MM.1S (cell line): Measurements from ENCODE around the gene FAU.
A peak's percentile ranks its signal among the peaks of the same experiment; 100 is the strongest.

Source experiments
- DNase-seq: peaks from one replicate; pipeline ENCODE4 v3.0.0-alpha.2; 2015
- H2AFZ ChIP-seq: fragments of 300-600 bp; sonication (generic); 2 replicates; pipeline ENCODE4 v1.6.0; 2016; ENCODE audit warnings: antibody characterized with exemption, low read length
- H3F3A ChIP-seq: fragments of 300-600 bp; sonication (generic); 2 replicates; pipeline ENCODE4 v1.6.1; 2016; ENCODE audit warnings: mild to moderate bottlenecking, antibody characterized with exemption, low read length, moderate library complexity, mixed read lengths; ENCODE audit not compliant: insufficient read depth
- H3K27ac ChIP-seq: fragments of 300-600 bp; sonication (generic); 2 replicates; pipeline ENCODE4 v1.5.1; 2016; ENCODE audit warnings: mild to moderate bottlenecking, low read length
- H3K27me3 ChIP-seq: fragments of 300-600 bp; sonication (generic); replicated peaks from 2 replicates; pipeline ENCODE4 v1.6.0; 2016; ENCODE audit warnings: low read length; ENCODE audit not compliant: insufficient read depth
- H3K36me3 ChIP-seq: fragments of 300-600 bp; sonication (generic); replicated peaks from 2 replicates; pipeline ENCODE4 v1.6.1; 2016; ENCODE audit warnings: mild to moderate bottlenecking, low read length, mixed read lengths; ENCODE audit not compliant: insufficient read depth
- H3K4me1 ChIP-seq: fragments of 300-600 bp; sonication (generic); 2 replicates; pipeline ENCODE4 v1.6.1; 2016; ENCODE audit warnings: low read length, mixed read lengths
- H3K4me2 ChIP-seq: fragments of 300-600 bp; sonication (generic); 2 replicates; pipeline ENCODE4 v1.6.0; 2016; ENCODE audit warnings: low read depth, low read length
- H3K4me3 ChIP-seq: fragments of 300-600 bp; sonication (generic); 2 replicates; pipeline ENCODE4 v1.5.1; 2016; ENCODE audit warnings: low read length, mixed read lengths
- H3K79me2 ChIP-seq: fragments of 300-600 bp; sonication (generic); 2 replicates; pipeline ENCODE4 v1.6.1; 2016; ENCODE audit warnings: mixed run types, low read length, mixed read lengths
- H3K9ac ChIP-seq: fragments of 300-600 bp; sonication (generic); 2 replicates; pipeline ENCODE4 v1.6.1; 2016; ENCODE audit warnings: low read length, mixed read lengths
- H3K9me2 ChIP-seq: fragments of 300-600 bp; sonication (generic); replicated peaks from 2 replicates; pipeline ENCODE4 v1.6.1; 2016; ENCODE audit warnings: mild to moderate bottlenecking, low read length, mixed read lengths; ENCODE audit not compliant: insufficient read depth
- H3K9me3 ChIP-seq: fragments of 300-600 bp; sonication (generic); replicated peaks from 2 replicates; pipeline ENCODE4 v1.6.1; 2016; ENCODE audit warnings: mild to moderate bottlenecking, low read length, mixed read lengths; ENCODE audit not compliant: insufficient read depth
- H4K20me1 ChIP-seq: fragments of 300-600 bp; sonication (generic); 2 replicates; pipeline ENCODE4 v1.6.1; 2016; ENCODE audit warnings: mild to moderate bottlenecking, low read length, moderate library complexity, mixed read lengths; ENCODE audit not compliant: insufficient read depth
- EZH2 ChIP-seq: fragments of 300-600 bp; sonication (generic); optimal IDR thresholded peaks from 2 replicates; pipeline ENCODE3; 2017; ENCODE audit warnings: low read depth, mild to moderate bottlenecking, antibody characterized with exemption, low read length, mixed read lengths
- EZH2phosphoT487 ChIP-seq: fragments of 300-600 bp; sonication (generic); IDR thresholded peaks from 2 replicates; pipeline ENCODE4 v1.6.1; 2018; ENCODE audit warnings: antibody characterized with exemption, low read length
- TF ChIP-seq, protein P1 (sequence below): fragments of 300-600 bp; sonication (generic); IDR thresholded peaks from 2 replicates; pipeline ENCODE4 v1.5.1; 2016; ENCODE audit warnings: antibody characterized with exemption, low read length, mixed read lengths

FAU gene

DNA sequence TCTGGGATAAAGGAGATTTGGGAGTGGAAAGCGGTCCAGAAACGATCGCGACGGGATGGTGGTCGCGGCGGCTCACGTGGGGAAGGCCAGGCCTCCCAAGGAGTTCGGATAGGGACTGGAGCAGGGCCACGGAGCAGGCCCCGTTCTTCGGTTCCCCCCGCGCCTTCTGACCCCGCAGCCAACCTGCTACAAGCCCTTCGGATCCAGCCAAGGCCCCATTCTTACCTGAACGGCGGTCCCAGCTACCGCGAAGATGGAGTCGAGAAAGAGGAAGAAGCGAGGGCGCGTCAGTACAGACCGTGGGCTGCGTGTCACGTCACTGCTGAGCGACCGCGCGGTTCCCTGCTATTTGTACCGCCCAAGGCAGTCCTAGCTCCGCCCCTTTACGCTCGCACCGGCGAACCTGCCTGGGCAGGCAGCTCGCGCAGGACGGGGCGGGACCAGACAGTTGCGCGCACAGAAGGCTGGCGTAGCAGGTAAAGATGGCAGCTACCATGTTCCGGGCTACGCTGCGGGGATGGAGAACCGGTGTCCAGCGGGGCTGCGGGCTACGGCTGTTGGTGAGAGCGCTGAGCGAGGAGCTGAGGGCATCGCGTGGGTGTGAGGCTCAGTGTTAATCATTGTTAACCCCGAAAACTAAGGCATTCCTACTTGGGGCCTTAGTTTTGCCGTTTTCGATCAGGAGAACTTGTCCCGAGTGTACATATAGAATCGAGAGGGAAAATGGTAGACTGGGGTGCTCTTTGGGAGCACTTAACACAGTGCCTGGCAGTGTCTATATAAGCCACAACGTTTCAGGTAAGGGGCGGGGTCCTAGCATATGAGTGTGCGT is at the start of gene FAU, which contains the start of gene MRPL49:
Gene FAU (minus strand): TSS at position 270 of the 832 bp plus-strand sequence. CDS start 321 bp downstream, outside the sequence.
Gene MRPL49 (plus strand): TSS at position 457 of the 832 bp plus-strand sequence. CDS start 26 bp downstream, at position 483.
- Histone ChIP-seq H3K9me3 (no peaks in the 10 kb centered on the region), H3K27me3 (no peaks in the 10 kb centered on the region), H3K9ac (peak within 1 kb of the TSS; percentile 98), H3K4me2 (peak within 1 kb of the TSS; percentile 91), H3F3A (peaks cover 53% of the 10 kb centered on the region), H4K20me1 (no peaks in the 10 kb centered on the region), H3K36me3 (peaks cover 11% of the 10 kb centered on the region), H3K4me1 (peaks cover 21% of the 10 kb centered on the region), H3K27ac (peak within 1 kb of the TSS; percentile 90), H3K9me2 (no peaks in the 10 kb centered on the region), H3K79me2 (peaks cover 62% of the 10 kb centered on the region), H3K4me3 (peak within 1 kb of the TSS; percentile 100), H2AFZ (peak within 1 kb of the TSS; percentile 80)
- DNase-seq, result peak; percentile 99
- TF ChIP-seq EZH2phosphoT487, result no peak
- TF ChIP-seq EZH2, result no peak
- TF ChIP-seq, protein P1, sequence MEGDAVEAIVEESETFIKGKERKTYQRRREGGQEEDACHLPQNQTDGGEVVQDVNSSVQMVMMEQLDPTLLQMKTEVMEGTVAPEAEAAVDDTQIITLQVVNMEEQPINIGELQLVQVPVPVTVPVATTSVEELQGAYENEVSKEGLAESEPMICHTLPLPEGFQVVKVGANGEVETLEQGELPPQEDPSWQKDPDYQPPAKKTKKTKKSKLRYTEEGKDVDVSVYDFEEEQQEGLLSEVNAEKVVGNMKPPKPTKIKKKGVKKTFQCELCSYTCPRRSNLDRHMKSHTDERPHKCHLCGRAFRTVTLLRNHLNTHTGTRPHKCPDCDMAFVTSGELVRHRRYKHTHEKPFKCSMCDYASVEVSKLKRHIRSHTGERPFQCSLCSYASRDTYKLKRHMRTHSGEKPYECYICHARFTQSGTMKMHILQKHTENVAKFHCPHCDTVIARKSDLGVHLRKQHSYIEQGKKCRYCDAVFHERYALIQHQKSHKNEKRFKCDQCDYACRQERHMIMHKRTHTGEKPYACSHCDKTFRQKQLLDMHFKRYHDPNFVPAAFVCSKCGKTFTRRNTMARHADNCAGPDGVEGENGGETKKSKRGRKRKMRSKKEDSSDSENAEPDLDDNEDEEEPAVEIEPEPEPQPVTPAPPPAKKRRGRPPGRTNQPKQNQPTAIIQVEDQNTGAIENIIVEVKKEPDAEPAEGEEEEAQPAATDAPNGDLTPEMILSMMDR, result no peak

DNA sequence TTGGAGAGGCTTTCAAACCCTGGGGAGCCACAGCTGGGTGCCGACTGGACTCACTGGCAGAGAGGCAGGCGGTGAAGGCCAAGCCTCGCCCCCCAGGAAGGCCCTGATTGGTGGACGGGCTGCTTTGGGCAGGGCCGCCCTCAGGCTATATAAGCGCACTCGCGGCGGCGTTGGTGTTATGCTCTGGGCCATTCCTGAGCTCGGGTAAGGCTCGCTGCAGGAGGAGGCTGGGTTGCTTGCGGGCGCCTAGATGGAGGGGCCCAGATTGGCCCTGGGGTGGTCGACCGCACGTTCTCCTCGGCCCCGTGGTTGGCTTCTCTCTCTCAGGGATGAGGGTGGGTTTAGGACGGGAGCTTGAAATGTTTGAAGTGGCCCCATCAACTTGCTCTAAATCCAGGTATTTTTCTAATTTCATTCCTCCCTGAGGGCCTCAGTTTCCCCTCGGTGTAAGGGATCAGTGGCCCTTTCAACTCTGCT is 48.2 kb upstream of the FAU start, which contains the start of gene SPDYC:
Gene SPDYC (plus strand): TSS at position 176 of the 477 bp plus-strand sequence. CDS start 1,125 bp downstream, outside the sequence.
- H4K20me1 ChIP-seq, result no peaks in the 10 kb centered on the region
- DNase-seq, result no peak
- no peaks in the 10 kb centered on the region for H3K9me2 ChIP-seq
- no peak within 1 kb of the TSS for H3K4me3 ChIP-seq
- H3K27me3 ChIP-seq, result no peaks in the 10 kb centered on the region
- H3K4me1 ChIP-seq, result no peaks in the 10 kb centered on the region
- H3F3A ChIP-seq, result no peaks in the 10 kb centered on the region
- H3K9me3 ChIP-seq, result no peaks in the 10 kb centered on the region
- H3K36me3 ChIP-seq, result no peaks in the 10 kb centered on the region
- no peak within 1 kb of the TSS for H3K9ac ChIP-seq
- H3K79me2 ChIP-seq, result no peaks in the 10 kb centered on the region
- no peak for TF ChIP-seq EZH2phosphoT487
- no peak for TF ChIP-seq EZH2
- TF ChIP-seq, protein P1, result no peak
- H2AFZ ChIP-seq, result peak within 1 kb of the TSS; percentile 51
- H3K4me2 ChIP-seq, result no peak within 1 kb of the TSS
- no peak within 1 kb of the TSS for H3K27ac ChIP-seq

DNA sequence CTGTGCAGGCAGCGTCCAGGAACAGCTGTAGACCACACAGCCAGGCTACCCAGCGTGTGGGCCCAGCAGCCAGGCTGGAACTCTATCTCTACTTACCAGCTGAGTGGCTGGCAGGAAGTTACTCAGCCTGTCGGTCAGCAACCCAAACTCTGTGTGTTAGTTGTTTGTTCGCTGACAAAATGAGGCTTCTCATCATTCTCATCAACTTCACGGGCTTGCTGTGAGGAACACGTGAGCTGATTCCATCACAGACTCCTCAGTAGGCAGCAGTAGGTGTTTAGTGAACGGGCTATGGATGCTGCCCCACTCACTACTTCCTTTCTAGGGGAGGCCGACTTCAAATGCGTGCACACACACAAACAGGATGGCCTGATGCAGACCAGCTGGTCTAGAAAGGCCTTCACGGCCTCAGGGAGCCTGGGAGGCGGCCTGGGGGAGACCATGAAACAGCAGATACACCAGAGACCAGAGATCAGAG is 47.3 kb upstream of the FAU start:
- no peaks in the 10 kb centered on the region for H3K4me1 ChIP-seq
- no peak overlapping the region for H3K27ac ChIP-seq
- H3K9ac ChIP-seq, result no peak overlapping the region
- no peaks in the 10 kb centered on the region for H3K9me3 ChIP-seq
- H3K4me3 ChIP-seq, result no peak overlapping the region
- TF ChIP-seq, protein P1, result no peak
- no peak for TF ChIP-seq EZH2
- no peak overlapping the region for H3K4me2 ChIP-seq
- H4K20me1 ChIP-seq, result no peaks in the 10 kb centered on the region
- DNase-seq, result no peak
- no peaks in the 10 kb centered on the region for H3F3A ChIP-seq
- H3K79me2 ChIP-seq, result no peaks in the 10 kb centered on the region
- H3K27me3 ChIP-seq, result no peaks in the 10 kb centered on the region
- H3K36me3 ChIP-seq, result no peaks in the 10 kb centered on the region
- H2AFZ ChIP-seq, result peak overlapping the region; percentile 51
- H3K9me2 ChIP-seq, result no peaks in the 10 kb centered on the region
